Thyroid gland (tissue), 4 donors: Measurements from ENCODE around the gene UBE2QL1. TPM values are rescaled to one million over a fixed set of nuclear protein-coding genes. Genes with fewer than 3 reads are reported as not detected.

Experiments used
- DNase-seq, 2 donors: peaks; one replicate each; pipeline ENCODE4 v3.0.0-alpha.2; 2019
- H3K27ac ChIP-seq, 3 donors: fragments of 200-600 bp; sonication (generic); 1 replicate in 2 of 3; 2 replicates in 1 of 3; pipeline ENCODE4 v1.5.1; 2016 to 2019; ENCODE audit warnings: mild to moderate bottlenecking in 1 of 3, moderate library complexity in 1 of 3
- H3K27me3 ChIP-seq: fragments of 200-600 bp; sonication (generic); one replicate; pipeline ENCODE4 v1.5.1; 2019
- H3K36me3 ChIP-seq, 2 donors: fragments of 200-600 bp; sonication (generic); one replicate each; pipeline ENCODE4 v1.5.1; 2016 to 2019
- H3K4me1 ChIP-seq, 2 donors: fragments of 200-600 bp; sonication (generic); one replicate each; pipeline ENCODE4 v1.5.1; 2017 to 2019
- H3K4me3 ChIP-seq, 3 donors: fragments of 200-600 bp; sonication (generic); replicated peaks in 1 of 3; 1 replicate in 2 of 3; 2 replicates in 1 of 3; pipeline ENCODE4 v1.5.1; 2016; ENCODE audit warnings: mild to moderate bottlenecking in 1 of 3
- H3K9me3 ChIP-seq: fragments of 200-600 bp; sonication (generic); one replicate; pipeline ENCODE4 v1.5.1; 2017
- POLR2A ChIP-seq, 2 donors: fragments of 450-650 bp; IDR thresholded peaks; one replicate each; pipeline ENCODE4 v1.6.1; 2017; ENCODE audit warnings: antibody characterized with exemption in 2 of 2, mild to moderate bottlenecking in 2 of 2, moderate library complexity in 1 of 2
- WGBS, 2 donors: methylation state at CpG; one replicate each; pipeline ENCODE4 v1.1.5; 2017; 5-methylcytosine and 5-hydroxymethylcytosine counted together
- intact Hi-C: fragments of 100-400 bp; cut with DNase I; formaldehyde crosslinking; loops from one replicate; pipeline ENCODE4 v1.15.1; 2023
- total RNA-seq, 4 donors: library from RNA; depleted of rRNA; stranded (reverse); fragments of >200 nt; gene quantifications; one replicate each; pipeline ENCODE4 v1.2.3, GENCODE V29; 2016
- TF ChIP-seq, protein P1 (sequence below), 6 experiments: fragments of 200-600 bp in 3 of 6; fragments of 450-650 bp in 3 of 6; sonication (generic) in 3 of 6; IDR thresholded peaks; one replicate each; pipeline ENCODE4 v1.5.1; 2016 to 2019; ENCODE audit warnings: antibody characterized with exemption in 6 of 6, mild to moderate bottlenecking in 2 of 6, inconsistent platforms in 1 of 6, moderate library complexity in 1 of 6

The UBE2QL1 gene
- total RNA-seq, 4 donors from 2014 or later, result 2.0 to 4.0 (median 2.6) TPM

GRCh38 chr5:6516823-6517222 is 68.2 kb downstream of the UBE2QL1 start:
- TF ChIP-seq, protein P1, sequence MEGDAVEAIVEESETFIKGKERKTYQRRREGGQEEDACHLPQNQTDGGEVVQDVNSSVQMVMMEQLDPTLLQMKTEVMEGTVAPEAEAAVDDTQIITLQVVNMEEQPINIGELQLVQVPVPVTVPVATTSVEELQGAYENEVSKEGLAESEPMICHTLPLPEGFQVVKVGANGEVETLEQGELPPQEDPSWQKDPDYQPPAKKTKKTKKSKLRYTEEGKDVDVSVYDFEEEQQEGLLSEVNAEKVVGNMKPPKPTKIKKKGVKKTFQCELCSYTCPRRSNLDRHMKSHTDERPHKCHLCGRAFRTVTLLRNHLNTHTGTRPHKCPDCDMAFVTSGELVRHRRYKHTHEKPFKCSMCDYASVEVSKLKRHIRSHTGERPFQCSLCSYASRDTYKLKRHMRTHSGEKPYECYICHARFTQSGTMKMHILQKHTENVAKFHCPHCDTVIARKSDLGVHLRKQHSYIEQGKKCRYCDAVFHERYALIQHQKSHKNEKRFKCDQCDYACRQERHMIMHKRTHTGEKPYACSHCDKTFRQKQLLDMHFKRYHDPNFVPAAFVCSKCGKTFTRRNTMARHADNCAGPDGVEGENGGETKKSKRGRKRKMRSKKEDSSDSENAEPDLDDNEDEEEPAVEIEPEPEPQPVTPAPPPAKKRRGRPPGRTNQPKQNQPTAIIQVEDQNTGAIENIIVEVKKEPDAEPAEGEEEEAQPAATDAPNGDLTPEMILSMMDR (IDR thresholded peaks at IDR 0.05), result no peak
- TF ChIP-seq POLR2A (IDR thresholded peaks at IDR 0.05), result no peak
- no peak overlapping the region for H3K4me3 ChIP-seq
- intact Hi-C loops, result no loop called here
- H3K27me3 ChIP-seq, result no peaks in the 10 kb centered on the region
- H3K36me3 ChIP-seq, result no peaks in the 10 kb centered on the region
- no peak overlapping the region for H3K27ac ChIP-seq
- no peak for DNase-seq
- 50 to 55% methylated on average over 4 of the region's 4 CpGs for WGBS, 2 donors
- H3K4me1 ChIP-seq, result peaks cover 4 to 9% of the 10 kb centered on the region in 2 donors
- H3K9me3 ChIP-seq, result no peaks in the 10 kb centered on the region

- Histone ChIP-seq H3K4me3 (no peak overlapping the region), H3K36me3 (no peaks in the 10 kb centered on the region), H3K27me3 (no peaks in the 10 kb centered on the region), H3K9me3 (no peaks in the 10 kb centered on the region), H3K27ac (no peak overlapping the region), H3K4me1 (peaks cover 4% of the 10 kb centered on the region in 2 donors)
- no peak for TF ChIP-seq POLR2A (IDR thresholded peaks at IDR 0.05)
- TF ChIP-seq, protein P1 (IDR thresholded peaks at IDR 0.05), result no peak
- WGBS, 2 donors, result 84 to 85% methylated on average over 6 of the region's 6 CpGs
- intact Hi-C loops, result no loop called here
- no peak for DNase-seq
Observed at GRCh38 chr5:6517510-6517909, 68.9 kb downstream of the UBE2QL1 start.

GRCh38 chr5:6518298-6519057 is 69.8 kb downstream of the UBE2QL1 start:
- DNase-seq, result no peak
- H3K27me3 ChIP-seq, result no peaks in the 10 kb centered on the region
- H3K4me1 ChIP-seq, result peaks cover 4% of the 10 kb centered on the region in 2 donors
- TF ChIP-seq, protein P1 (IDR thresholded peaks at IDR 0.05), result no peak
- TF ChIP-seq POLR2A (IDR thresholded peaks at IDR 0.05), result no peak
- H3K4me3 ChIP-seq, result no peak overlapping the region
- H3K36me3 ChIP-seq, result no peaks in the 10 kb centered on the region
- WGBS, 2 donors, result 82 to 86% methylated on average over 9 of the region's 9 CpGs
- no peaks in the 10 kb centered on the region for H3K9me3 ChIP-seq
- H3K27ac ChIP-seq, result peak overlapping the region in 1 of 3 donors; percentile 10
- intact Hi-C loops, result no loop called here

DNA sequence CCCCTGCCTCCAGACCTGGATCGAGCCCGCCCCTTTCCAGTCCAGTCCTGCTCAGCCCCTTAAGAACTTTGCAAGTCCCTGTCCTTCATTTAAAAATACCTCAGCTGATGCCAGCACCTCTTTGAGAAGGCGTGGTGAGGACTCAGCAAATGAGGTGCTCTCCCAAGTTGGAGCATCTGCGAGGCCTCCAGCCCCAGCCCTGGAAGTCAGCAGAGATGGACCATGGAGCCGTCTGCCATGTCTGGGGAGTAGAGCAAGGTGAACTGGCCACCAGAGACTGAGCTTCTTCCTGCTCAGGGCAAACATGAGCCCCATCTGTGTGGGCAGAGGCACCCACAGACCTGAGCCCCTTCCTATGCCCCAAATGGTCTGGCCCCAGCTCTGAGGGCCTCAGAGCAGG is 71.5 kb downstream of the UBE2QL1 start:
- Histone ChIP-seq H3K4me1 (no peaks in the 10 kb centered on the region), H3K36me3 (no peaks in the 10 kb centered on the region), H3K27me3 (no peaks in the 10 kb centered on the region), H3K27ac (no peak overlapping the region), H3K9me3 (no peaks in the 10 kb centered on the region), H3K4me3 (no peak overlapping the region)
- TF ChIP-seq POLR2A (IDR thresholded peaks at IDR 0.05), result no peak
- WGBS, 2 donors, result 96 to 98% methylated on average over 5 of the region's 5 CpGs
- intact Hi-C loops, result no loop called here
- no peak for DNase-seq

DNA sequence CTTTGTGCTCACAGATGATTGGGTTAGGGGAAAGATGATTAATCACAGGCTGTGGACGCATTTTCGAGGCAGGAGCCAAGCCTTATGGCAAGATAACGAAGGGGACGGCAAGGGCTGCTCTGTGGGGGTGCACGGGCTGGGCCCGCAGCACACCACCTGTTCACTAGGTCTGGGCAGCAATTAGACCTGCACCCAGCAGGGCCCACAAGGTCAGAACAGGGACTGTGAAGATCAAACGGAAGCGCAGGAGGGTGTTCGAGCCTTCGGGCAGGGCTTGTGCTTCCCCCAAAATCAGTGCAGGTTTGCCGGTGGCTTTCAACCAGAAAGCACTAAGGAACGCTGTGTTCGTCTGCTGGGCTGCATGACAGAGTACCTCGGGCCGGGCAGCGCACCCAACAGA is 73.7 kb downstream of the UBE2QL1 start:
- no peaks in the 10 kb centered on the region for H3K36me3 ChIP-seq
- H3K4me3 ChIP-seq, result no peak overlapping the region
- H3K27me3 ChIP-seq, result no peaks in the 10 kb centered on the region
- TF ChIP-seq, protein P1 (IDR thresholded peaks at IDR 0.05), result no peak
- TF ChIP-seq POLR2A (IDR thresholded peaks at IDR 0.05), result no peak
- no peaks in the 10 kb centered on the region for H3K9me3 ChIP-seq
- WGBS, 2 donors, result 85 to 88% methylated on average over 14 to 16 of the region's 16 CpGs
- no peak for DNase-seq
- no peaks in the 10 kb centered on the region for H3K4me1 ChIP-seq
- intact Hi-C loops, result no loop called here
- no peak overlapping the region for H3K27ac ChIP-seq
